HepG2 (cell line): Measurements from ENCODE around the gene CDK7. TPM values are rescaled to one million over a fixed set of nuclear protein-coding genes. Genes with fewer than 3 reads are reported as not detected.

Experiments used
- NFKBIZ ChIP-seq: IDR thresholded peaks from 2 replicates; pipeline ENCODE4 v1.6.1; 2018; ENCODE audit warnings: missing genetic modification reagents, missing compliant biosample characterization
- RERE ChIP-seq: IDR thresholded peaks from 2 replicates; pipeline ENCODE4 v1.6.1; 2016; ENCODE audit warnings: low read depth, missing genetic modification reagents, missing compliant biosample characterization
- REXO4 ChIP-seq: sonication (generic); formaldehyde crosslinking; IDR thresholded peaks from 2 replicates; pipeline ENCODE4 v1.8.0; 2022; ENCODE audit warnings: missing genetic modification reagents, mild to moderate bottlenecking, borderline replicate concordance
- SMARCE1 ChIP-seq: fragments of 450-650 bp; IDR thresholded peaks from 2 replicates; pipeline ENCODE4 v1.6.1; 2017; ENCODE audit warnings: borderline replicate concordance
- SP5 ChIP-seq: IDR thresholded peaks from 2 replicates; pipeline ENCODE4 v1.6.1; 2016; ENCODE audit warnings: low read depth, borderline replicate concordance
- STAT6 ChIP-seq: sonication (generic); formaldehyde crosslinking; IDR thresholded peaks from 2 replicates; pipeline ENCODE4 v1.4.0; 2020; ENCODE audit warnings: missing genetic modification reagents, mild to moderate bottlenecking, borderline replicate concordance
- YY1 ChIP-seq: IDR thresholded peaks from 2 replicates; pipeline ENCODE4 v1.6.1; 2011; ENCODE audit warnings: low read length, low read depth, moderate library complexity, mild to moderate bottlenecking; ENCODE audit not compliant: insufficient read depth, insufficient replicate concordance
- ZBTB21 ChIP-seq: sonication (generic); formaldehyde crosslinking; IDR thresholded peaks from 2 replicates; pipeline ENCODE4 v1.4.0; 2020; ENCODE audit warnings: missing genetic modification reagents
- ZNF18 ChIP-seq: sonication (generic); formaldehyde crosslinking; IDR thresholded peaks from 2 replicates; pipeline ENCODE4 v1.8.0; 2022; ENCODE audit warnings: mild to moderate bottlenecking, missing genetic modification reagents; ENCODE audit not compliant: insufficient replicate concordance
- ZNF597 ChIP-seq: sonication (generic); formaldehyde crosslinking; IDR thresholded peaks from 2 replicates; pipeline ENCODE4 v1.5.0; 2020; ENCODE audit warnings: missing genetic modification reagents
- ZNF749 ChIP-seq: sonication (generic); formaldehyde crosslinking; IDR thresholded peaks from 2 replicates; pipeline ENCODE4 v1.8.0; 2022; ENCODE audit warnings: mild to moderate bottlenecking, missing genetic modification reagents, moderate library complexity, borderline replicate concordance
- polyA plus RNA-seq, 8 experiments: library from polyadenylated mRNA; depleted of rRNA in 3 of 8; stranded (reverse) in 7 of 8; unstranded in 1 of 8; fragments of >200 nt; fragmentation: Illumina TruSeq in 4 of 8; extraction: Trizol in 4 of 8; gene quantifications; 2 replicates each; pipeline versions ENCODE4 v1.2.1 to v1.2.3, GENCODE V29; 2011 to 2016; ENCODE audit warnings: low read depth in 4 of 8, missing spikeins in 1 of 8, mixed read lengths in 1 of 8; ENCODE audit not compliant: insufficient read depth in 1 of 8
- total RNA-seq, 5 experiments: library from RNA; depleted of rRNA; stranded (reverse); fragments of >200 nt; fragmentation: Illumina TruSeq; extraction: Trizol; gene quantifications; 2 replicates each; pipeline ENCODE4 v1.2.3, GENCODE V29; 2016; ENCODE audit warnings: low read depth in 1 of 5

CDK7 gene
- total and polyA plus RNA-seq, 2 of the 13 experiments (the other 11 are each of a cell fraction or from before 2014, with no cell fraction given): 41.2 to 54.9 TPM

GRCh38 chr5:69189162-69190086, 45.3 kb upstream of the CDK7 start, which contains the start of gene CENPH (continued):
- peak; percentile 64; the same call in 1 of the 2 replicates for TF ChIP-seq STAT6 (CRISPR knock-in tag)
- no peak for TF ChIP-seq REXO4 (CRISPR knock-in tag)
- peak; percentile 43 for TF ChIP-seq SP5 (CRISPR knock-in tag)
- TF ChIP-seq ZNF597 (CRISPR knock-in tag): no peak
- no peak for TF ChIP-seq SMARCE1
- TF ChIP-seq RERE (CRISPR knock-in tag): no peak
- TF ChIP-seq ZNF18 (CRISPR knock-in tag): no peak
- peak; percentile 71 for TF ChIP-seq YY1
- peak; percentile 71; the same call in 1 of the 2 replicates for TF ChIP-seq ZNF749 (CRISPR knock-in tag)
- TF ChIP-seq NFKBIZ (CRISPR knock-in tag): 0 out of 2 replicates have a peak, but pooled peaks have one; percentile 41
- no peak for TF ChIP-seq ZBTB21 (CRISPR knock-in tag)
